GM21576 (cell line): ENCODE results near the gene PRKAG2.
"Not testable (repeated sequence)": the region's sequence is repeated elsewhere in the genome, so short reads cannot be mapped to it uniquely, and the experiment has no call there.

Source experiments
- ATAC-seq: cut with Tn5 transposase; IDR thresholded peaks from one replicate; pipeline ENCODE4 v1.9.1; 2021; ENCODE audit warnings: mild to moderate bottlenecking, moderate library complexity; ENCODE audit not compliant: unreplicated experiment

The PRKAG2 gene

DNA sequence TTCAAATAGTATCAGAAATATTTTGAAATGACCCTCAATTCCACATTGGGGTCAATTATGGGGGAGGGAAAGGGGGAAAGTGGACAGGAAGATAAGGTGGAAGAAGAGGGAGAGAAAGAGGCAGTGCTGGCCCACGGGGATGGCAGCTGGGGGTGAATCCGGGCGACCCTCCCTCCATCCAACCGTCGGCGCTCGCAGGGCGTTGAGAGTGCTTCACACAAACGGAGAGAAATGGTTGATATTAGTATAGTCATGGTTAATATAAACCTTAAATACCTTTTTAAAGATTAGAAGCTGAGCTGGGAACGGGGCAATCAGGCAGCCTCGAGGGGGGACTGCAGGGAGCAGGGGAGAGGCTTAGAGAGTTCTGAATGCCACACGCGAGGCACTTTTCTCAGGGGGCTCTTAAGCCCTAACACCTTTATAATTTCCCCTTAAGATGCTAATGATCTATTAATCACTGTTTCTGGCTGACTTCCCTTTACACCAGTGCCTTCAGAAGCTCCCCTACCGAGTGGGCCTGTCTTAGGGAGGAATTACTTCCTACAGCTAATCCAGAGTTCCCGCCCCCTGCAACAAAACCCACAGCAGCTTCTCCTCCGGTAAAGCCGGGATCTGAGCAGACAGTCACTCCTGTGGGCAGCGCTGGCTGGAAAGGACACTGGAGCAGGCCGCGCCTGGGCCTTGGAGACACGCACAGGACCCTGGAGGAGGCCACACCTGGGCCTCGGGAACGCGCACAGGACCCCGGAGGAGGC, 39.5 kb downstream of the PRKAG2 start:
- ATAC-seq = no peak

GRCh38 chr7:151836927-151837205, 40.0 kb downstream of the PRKAG2 start:
- no peak for ATAC-seq

GRCh38 chr7:151836191-151836926, 40.6 kb downstream of the PRKAG2 start:
- ATAC-seq = no peak

- ATAC-seq = no peak
Observed at GRCh38 chr7:151835636-151836035, 41.3 kb downstream of the PRKAG2 start.

DNA sequence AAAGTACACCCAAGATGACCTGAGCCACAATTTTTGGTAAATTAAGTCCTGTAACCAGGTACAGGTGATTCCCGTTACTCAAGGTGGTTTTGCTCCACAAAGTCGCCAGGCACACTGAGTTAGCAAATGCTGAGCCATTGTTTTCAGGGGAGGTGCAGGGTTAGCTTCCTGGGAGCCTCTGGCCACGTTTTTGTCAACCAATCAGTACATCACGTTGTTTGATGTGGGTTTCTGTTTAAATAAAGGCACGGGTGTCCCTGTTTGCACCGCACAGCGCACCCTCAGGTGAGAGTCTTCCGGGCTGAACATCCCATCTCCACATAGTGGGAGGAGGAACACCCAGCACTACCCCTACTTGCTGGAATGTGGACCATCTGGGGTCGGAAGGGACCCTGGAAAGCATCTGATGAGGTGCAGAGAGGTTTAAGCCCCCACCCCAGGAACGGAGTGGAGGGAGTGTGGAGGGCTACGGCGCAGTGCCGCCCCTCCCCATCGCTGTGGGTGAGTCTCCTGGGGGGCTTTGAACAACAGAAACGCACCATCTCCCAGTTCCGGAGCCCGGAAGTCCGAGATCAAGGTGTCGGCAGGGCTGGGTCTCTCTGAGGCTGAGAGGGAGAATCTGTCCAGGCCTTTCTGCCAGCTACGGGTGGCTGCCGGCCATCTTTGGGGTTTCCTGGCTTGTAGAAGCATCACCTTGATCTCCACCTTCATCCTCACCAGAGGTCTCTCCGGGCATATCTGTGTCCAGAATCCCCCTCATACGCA, 42.5 kb downstream of the PRKAG2 start:
- ATAC-seq = no peak

DNA sequence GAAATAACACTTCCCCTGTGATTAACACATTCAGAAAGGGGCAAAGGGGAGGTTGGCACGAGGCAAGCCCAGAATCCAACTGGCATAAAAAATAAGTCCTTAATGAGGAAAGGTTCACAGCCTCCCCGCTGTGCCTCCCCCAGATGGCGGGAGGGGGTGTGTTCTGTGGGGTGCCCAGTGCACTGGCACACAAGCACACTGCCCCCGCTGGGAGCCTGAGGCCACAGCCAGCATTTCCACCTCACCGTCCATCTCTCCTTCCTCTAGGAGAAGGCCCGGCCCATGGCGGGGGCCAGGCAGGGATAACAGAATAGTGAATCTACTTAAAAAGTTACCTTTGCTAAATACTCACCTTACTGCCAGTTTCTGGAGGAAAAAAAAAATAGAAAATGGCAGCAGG, 43.2 kb downstream of the PRKAG2 start:
- no peak for ATAC-seq

GRCh38 chr7:151833213-151833651, 43.7 kb downstream of the PRKAG2 start:
- no peak for ATAC-seq

DNA sequence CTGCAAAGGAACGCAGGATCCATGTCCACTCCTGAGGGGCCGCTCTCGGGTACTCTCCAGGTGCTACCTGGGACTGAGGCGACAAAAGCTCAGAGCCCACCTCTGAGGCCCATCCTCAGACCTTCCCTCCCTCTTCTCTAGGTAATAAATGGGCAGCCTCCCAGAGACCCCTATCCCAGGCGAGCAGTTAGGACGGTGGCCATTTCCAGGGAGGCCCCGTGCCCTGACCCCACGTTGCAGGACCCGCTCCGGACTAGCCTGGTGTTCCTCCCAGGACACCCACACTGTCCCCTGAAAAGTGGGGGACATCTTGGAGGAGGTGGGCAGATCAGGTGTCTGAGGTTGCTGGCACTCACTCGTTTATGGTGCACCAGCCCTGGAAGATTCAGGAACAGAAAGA, 44.3 kb downstream of the PRKAG2 start:
- ATAC-seq = no peak

DNA sequence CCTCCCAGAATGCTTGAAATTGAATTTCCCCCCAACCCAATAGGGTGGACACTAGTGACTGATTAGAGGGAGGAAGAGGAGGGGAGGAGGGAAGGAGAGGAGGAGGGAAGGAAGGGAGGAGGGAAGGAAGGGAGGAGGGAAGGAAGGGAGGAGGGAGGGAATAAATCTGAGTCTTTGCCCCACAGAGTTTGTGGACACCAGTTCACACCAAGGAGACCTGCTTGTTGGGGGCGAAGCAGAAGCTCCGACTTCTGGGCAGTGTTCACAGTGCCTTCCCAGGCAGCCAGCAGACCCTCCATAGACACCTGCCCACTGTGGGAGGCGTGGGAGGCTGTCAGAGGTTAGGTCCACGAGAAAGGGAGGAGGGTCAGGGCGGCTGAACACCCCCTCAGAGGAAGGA, 44.8 kb downstream of the PRKAG2 start:
- no peak for ATAC-seq

DNA sequence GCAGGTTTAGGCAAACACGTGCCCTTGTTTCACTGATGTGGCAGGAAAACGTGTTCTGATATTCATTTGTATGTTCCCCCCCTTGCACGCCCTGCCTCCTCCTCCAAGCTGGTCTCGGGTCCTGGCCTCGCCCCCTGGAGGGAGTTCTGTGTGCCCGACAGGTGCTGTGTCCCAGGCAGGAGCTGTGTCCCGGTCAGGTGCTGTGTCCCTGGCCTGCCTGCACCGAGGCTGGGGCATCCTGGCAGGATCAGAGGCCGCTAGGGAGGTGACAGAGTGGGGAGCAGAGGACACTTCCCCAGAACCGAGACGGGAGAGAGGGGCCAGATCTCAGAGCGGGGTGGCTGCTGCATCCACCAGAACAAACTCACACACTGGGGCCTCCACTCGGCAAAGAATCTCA, 45.3 kb downstream of the PRKAG2 start:
- ATAC-seq = no peak

DNA sequence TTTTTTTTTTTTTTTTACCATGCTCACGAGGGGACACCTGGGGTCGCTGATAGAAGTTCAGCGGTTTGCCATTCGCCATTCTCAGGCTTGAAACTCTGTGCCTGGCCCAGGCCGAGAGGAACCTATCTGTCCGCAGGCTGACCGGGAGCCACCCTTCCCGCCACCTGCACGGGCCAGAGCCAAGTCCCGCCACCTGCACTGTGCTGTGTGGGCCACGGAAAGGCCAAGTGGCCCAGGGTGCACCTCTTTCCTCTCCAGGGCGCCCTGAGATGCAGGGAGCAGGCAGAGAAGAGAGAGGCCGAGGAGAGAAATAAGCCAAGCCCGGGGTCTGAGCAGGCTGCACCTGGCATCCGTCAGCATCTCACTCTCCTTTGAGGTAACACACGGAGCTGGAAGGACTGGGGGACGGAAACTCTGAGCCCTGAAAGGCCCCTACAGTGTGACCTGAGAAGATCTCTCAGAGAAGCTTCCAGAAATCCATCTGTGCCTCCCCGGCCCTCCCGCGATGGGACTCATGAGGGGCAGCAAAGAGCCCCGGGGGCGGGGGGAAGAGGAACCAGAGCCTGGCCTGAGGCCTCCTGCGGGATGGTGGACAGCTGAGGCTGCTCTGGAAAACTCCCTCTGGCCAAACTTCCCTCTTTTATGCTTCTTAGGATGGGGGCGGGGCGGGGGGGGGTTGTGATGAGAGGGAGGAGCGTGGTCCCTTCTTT, 46.6 kb downstream of the PRKAG2 start:
- ATAC-seq = no peak

- ATAC-seq = no peak
Observed at GRCh38 chr7:151829707-151830106, 47.2 kb downstream of the PRKAG2 start.

GRCh38 chr7:151827620-151828019, 49.3 kb downstream of the PRKAG2 start:
- no peak for ATAC-seq

DNA sequence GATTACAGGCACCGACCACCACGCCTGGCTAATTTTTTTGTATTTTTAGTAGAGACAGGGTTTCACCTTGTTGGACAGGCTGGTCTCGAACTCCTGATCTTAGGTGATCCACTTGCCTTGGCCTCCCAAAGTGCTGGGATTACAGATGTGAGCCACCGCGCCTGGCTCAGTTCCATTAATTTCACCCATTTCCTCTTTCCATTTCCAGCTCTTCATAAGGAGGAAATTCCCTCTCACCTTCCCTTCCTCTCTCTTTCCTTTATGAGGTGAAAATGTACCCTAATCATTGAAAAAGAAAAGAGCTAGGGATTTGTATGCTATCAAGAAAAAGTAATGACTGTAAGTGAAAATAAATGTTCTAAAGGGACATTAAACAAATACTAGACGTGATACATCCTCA, 50.6 kb downstream of the PRKAG2 start:
- not testable (repeated sequence) for ATAC-seq

DNA sequence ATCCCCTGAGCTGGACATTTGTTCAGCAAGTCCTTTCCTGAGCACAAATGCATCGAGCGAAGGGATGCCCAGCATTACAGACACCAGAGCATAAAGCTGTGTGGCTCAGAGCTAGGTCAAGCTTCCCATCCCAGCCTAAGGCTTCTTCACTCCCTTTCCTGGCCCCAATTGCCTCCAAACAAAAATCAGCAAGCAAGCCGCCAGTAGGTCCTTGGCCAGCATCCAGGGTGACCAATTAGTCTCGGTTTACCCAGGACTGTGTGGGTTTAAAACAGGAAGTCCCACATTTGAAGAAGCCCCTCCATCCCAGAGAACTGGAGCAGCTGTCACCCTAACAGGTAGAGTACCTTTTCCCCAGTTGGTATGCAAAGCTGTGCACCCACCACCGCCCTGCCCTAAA, 51.2 kb downstream of the PRKAG2 start:
- no peak for ATAC-seq

GRCh38 chr7:151824373-151824933, 52.5 kb downstream of the PRKAG2 start:
- no peak for ATAC-seq

- ATAC-seq = no peak
Observed at GRCh38 chr7:151823566-151824372, 53.1 kb downstream of the PRKAG2 start.

DNA sequence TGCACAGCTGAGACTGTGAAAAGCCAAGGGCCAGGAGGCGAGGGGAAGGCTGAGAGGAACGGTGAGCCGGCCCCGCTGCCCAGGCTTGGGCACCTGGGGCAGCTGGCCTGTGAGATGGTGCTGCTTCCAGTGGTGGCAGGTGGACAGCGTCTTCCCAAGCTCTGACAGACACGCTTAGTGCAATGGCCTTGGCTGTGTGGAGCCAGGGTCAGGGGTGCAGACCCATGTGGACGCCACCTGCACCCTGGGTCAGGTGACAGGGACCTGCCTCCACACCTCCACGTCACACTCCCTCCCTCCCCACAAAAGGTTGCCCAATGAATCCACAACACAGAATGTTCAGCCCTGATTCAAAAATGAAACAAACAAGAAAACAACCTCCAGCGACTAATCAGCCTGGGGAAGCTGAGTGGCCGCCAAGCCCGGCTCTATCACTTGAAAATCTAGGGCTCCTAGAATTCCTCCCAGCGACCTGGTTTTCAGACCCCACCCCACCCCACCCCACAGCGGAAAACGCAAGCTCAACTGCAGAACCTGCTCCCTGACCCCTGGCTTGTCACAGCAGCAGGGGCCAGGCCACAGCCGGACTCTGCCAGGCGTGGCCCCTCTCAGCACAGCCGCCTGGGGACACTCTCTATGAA, 54.3 kb downstream of the PRKAG2 start:
- ATAC-seq = no peak

DNA sequence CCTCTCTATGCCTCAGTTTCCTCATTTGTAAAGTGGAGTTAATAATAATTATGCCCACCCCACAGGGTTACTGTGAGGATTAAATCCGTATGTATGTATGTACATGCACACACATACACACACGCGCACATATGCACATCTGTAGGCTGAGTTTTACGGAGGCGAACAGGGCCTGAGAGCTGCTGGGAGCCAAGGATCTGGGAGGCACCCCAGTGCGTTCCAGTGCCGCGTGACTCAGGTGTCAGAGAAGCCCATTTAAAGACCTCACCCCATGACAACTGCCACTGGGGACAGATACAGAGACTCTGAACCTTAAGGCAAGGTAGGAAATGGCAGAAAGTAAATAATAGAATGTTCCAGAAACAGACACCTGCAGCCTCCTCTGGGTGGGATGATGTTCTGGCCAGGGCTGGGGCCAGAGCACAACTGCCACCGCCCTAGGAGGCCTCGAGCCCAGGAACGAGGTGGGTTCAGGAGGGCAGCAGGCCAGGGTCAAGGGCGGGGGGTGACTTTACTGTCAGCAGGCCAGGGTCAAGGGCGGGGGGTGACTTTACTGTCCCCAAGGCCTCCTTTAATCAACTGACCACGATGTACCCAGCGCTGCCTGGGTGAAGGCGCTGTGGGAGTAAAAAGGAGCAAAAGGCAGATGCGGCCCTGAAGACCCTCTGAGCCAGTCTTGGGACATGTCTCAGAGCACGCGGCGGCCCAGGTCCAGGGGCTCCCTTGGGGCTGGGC, 54.9 kb downstream of the PRKAG2 start:
- no peak for ATAC-seq
